ENCODE data around the gene LLGL2.

LLGL2 gene

GRCh38 chr17:75546181-75546580, 20.7 kb downstream of the LLGL2 start:
- DNase-seq (ENCODE audit: extremely low spot score, insufficient read length, low read depth) (no peak), FAIRE-seq (no peak)

GRCh38 chr17:75547091-75547490, 21.6 kb downstream of the LLGL2 start:
- no peak for DNase-seq (ENCODE audit: extremely low spot score, insufficient read length, low read depth)
- FAIRE-seq = no peak

DNA sequence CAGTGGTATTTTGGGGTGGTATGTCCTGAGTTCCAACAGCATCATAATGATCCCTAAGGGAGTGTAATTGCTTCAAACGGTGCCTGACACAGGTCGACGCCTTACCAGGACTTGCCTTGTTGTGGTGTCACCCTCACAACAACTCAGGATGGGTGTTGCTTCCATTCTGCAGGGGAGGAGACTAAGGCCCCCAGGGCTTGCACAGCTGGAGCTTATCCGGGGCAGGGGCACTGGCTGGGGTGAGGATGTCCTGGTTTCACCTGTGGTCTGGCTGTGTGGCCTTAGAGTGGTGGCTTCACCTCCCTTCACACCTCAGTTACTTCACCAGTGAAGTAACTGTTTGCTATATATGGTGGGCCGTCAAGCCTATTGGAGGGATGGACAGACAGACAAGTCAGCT, 23.3 kb downstream of the LLGL2 start:
- DNase-seq (ENCODE audit: extremely low spot score, insufficient read length, low read depth) (no peak), FAIRE-seq (no peak)

- DNase-seq (ENCODE audit: extremely low spot score, insufficient read length, low read depth) (no peak), FAIRE-seq (no peak)
Measured at GRCh38 chr17:75549246-75550138, 24.0 kb downstream of the LLGL2 start.

- FAIRE-seq (no peak), DNase-seq (ENCODE audit: extremely low spot score, insufficient read length, low read depth) (no peak)
Measured at GRCh38 chr17:75550139-75550465, 24.6 kb downstream of the LLGL2 start.

- FAIRE-seq = no peak
- no peak for DNase-seq (ENCODE audit: extremely low spot score, insufficient read length, low read depth)
Measured at GRCh38 chr17:75551266-75551665, 25.8 kb downstream of the LLGL2 start.

DNA sequence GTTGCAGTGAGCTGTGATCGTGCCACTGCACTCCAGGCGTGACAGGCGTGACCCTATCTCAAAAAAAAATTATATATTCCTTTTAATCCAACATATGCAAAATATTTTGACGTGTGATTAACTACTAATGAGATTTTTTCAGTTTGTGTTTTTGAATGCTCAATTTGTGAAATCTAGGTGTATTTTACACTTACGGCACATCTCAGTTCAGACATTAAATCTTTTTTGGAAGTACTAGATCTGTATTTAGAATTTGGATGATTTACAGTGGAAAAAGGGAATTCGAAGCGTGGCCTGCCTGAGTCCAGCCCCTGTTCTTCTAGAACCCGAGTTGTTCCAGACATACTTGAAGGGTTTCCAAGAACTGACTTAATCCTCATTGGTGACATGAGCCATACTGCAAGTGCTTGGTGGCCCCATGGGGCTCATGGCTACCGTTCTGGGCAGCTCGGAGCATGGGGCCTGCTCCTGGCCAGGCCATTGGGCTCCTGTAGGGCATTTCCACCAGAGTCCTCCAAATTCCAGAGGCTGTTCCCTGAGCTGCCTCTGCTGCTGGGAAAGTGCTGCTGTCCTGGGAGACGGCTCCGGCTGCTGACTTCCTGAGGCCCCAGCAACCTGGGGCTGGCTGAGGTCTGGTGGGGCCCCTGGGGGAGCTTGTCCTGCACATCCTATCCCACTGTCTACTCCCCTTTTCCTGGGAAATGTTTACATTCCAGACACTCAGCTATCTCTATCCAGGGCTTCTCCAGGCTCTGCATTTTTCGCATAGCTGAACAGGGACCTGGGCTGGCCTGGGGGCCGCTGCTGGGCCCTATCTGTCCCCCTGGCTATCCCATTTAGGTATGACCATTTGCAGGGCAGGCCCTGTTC, 27.2 kb downstream of the LLGL2 start:
- no peak for DNase-seq (ENCODE audit: extremely low spot score, insufficient read length, low read depth)
- FAIRE-seq = no peak

- DNase-seq (ENCODE audit: extremely low spot score, insufficient read length, low read depth) (no peak), FAIRE-seq (no peak)
Measured at GRCh38 chr17:75553295-75554110, 28.0 kb downstream of the LLGL2 start.

DNA sequence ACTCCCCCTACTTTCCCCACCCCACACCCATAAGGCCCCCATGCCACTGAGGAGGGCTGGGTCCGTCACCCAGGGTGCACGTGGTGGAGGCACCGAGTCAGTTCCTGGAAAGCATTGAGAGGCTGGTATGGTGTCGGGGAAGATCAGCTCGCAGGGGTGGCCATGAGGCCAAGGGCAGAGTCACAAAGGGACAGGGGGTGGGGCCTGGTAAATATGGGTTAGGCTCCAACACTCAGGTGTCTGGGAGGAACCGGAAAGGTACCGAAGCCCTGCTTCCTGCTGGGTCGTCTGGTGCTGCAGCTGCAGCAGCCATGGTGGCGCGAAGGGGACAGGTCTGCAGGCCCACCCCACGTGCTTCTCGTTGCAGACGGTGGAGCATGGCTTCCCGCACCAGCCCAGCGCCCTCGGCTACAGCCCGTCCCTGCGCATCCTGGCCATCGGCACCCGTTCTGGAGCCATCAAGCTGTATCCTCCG, 30.2 kb downstream of the LLGL2 start:
- no peak for FAIRE-seq
- no peak for DNase-seq (ENCODE audit: extremely low spot score, insufficient read length, low read depth)

- DNase-seq (ENCODE audit: extremely low spot score, insufficient read length, low read depth) (no peak), FAIRE-seq (no peak)
Measured at GRCh38 chr17:75557075-75557851, 31.8 kb downstream of the LLGL2 start.

DNA sequence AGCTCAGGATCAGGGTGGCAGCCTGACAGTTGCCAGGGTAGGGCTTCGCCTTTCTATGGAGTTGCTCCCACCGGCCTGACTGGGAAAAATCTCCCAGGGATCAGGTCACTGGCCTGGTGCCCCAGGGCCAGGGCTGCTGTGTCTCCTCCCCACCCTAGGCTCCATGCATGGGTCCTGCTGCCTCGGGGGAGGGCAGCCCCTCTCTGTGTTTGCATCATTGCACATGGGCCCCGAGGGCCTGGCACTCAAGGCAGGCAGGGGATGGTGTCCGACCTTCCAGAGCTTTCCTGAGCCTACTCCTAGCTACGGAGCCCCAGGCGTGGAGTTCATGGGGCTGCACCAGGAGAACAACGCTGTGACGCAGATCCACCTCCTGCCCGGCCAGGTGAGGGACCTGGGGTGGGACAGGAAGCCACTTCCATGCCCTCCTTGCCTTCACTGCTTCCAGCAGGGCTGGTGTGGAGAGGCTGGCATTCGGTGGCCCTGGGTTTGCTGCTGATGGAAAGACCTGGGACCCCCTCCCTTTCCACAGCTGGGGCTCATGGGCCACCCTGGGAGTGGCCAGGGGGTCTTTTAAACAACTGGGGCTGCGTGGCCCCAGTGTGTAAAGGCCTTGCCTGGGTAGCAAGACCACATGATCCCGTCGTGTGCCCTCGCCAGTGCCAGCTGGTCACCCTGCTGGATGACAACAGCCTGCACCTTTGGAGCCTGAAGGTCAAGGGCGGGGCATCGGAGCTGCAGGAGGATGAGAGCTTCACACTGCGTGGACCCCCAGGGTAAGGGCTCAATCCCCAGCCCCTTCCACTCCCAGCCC, 32.6 kb downstream of the LLGL2 start:
- no peak for FAIRE-seq
- no peak for DNase-seq (ENCODE audit: extremely low spot score, insufficient read length, low read depth)

GRCh38 chr17:75558666-75559530, 33.4 kb downstream of the LLGL2 start:
- FAIRE-seq (no peak), DNase-seq (ENCODE audit: extremely low spot score, insufficient read length, low read depth) (no peak)

- no peak for FAIRE-seq
- DNase-seq (ENCODE audit: extremely low spot score, insufficient read length, low read depth) = no peak
Measured at GRCh38 chr17:75559958-75560533, 34.5 kb downstream of the LLGL2 start.

- DNase-seq (ENCODE audit: extremely low spot score, insufficient read length, low read depth) (no peak), FAIRE-seq (no peak)
Measured at GRCh38 chr17:75561927-75562603, 36.6 kb downstream of the LLGL2 start.

DNA sequence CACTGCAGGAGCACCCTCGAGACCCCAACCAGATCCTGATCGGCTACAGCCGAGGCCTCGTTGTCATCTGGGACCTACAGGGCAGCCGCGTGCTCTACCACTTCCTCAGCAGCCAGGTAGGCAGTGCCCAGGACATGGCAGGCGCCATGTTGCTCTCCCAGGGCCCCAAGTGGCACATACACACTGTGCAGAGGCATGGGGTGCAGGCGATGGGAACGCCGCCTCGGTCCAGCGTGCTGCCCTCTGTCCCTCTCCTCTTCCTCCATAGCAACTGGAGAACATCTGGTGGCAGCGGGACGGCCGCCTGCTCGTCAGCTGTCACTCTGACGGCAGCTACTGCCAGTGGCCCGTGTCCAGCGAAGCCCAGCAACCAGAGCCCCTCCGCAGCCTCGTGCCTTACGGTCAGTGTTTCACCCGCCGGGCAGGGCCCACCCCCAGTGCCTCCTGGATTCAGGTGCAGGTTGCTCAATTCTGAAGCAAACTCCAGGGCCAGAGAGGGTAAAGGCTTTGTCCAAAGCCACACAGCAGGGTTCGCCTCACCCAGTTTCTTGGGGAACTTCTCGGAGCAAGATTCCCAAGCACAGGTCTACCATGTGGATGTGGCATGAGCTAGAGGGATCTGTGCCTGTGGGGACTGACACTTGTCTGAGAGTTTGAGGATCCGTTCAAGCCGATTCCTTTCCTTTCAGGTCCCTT, 37.7 kb downstream of the LLGL2 start:
- DNase-seq (ENCODE audit: extremely low spot score, insufficient read length, low read depth) (no peak), FAIRE-seq (no peak)

DNA sequence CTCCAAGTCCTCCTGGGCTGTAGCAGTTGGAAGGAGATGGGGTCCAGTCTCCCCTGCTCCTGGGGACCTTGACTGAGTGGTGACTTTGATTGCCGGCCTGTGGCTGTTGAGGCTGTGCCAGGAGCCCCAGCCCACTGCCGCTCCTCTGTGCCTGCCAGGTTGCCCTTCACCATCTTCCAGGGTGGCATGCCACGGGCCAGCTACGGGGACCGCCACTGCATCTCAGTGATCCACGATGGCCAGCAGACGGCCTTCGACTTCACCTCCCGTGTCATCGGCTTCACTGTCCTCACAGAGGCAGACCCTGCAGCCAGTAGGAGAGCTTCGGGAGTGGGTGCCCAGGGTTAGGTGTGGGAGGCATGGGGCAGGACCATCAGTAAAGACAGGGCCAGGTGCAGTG, 38.7 kb downstream of the LLGL2 start:
- no peak for DNase-seq (ENCODE audit: extremely low spot score, insufficient read length, low read depth)

More for the DNA sequence above, 38.7 kb downstream of the LLGL2 start:
- no peak for FAIRE-seq

Data from GM18507 (cell line).